MM.1S (cell line): ENCODE measurements around the gene CD48.

ENCODE experiments used
- DNase-seq: peaks from one replicate; pipeline ENCODE4 v3.0.0-alpha.2; 2015
- H2AFZ ChIP-seq: fragments of 300-600 bp; sonication (generic); 2 replicates; pipeline ENCODE4 v1.6.0; 2016; ENCODE audit warnings: antibody characterized with exemption, low read length
- H3F3A ChIP-seq: fragments of 300-600 bp; sonication (generic); 2 replicates; pipeline ENCODE4 v1.6.1; 2016; ENCODE audit warnings: mild to moderate bottlenecking, antibody characterized with exemption, low read length, moderate library complexity, mixed read lengths; ENCODE audit not compliant: insufficient read depth
- H3K27ac ChIP-seq: fragments of 300-600 bp; sonication (generic); 2 replicates; pipeline ENCODE4 v1.5.1; 2016; ENCODE audit warnings: mild to moderate bottlenecking, low read length
- H3K27me3 ChIP-seq: fragments of 300-600 bp; sonication (generic); replicated peaks from 2 replicates; pipeline ENCODE4 v1.6.0; 2016; ENCODE audit warnings: low read length; ENCODE audit not compliant: insufficient read depth
- H3K36me3 ChIP-seq: fragments of 300-600 bp; sonication (generic); replicated peaks from 2 replicates; pipeline ENCODE4 v1.6.1; 2016; ENCODE audit warnings: mild to moderate bottlenecking, low read length, mixed read lengths; ENCODE audit not compliant: insufficient read depth
- H3K4me1 ChIP-seq: fragments of 300-600 bp; sonication (generic); 2 replicates; pipeline ENCODE4 v1.6.1; 2016; ENCODE audit warnings: low read length, mixed read lengths
- H3K4me2 ChIP-seq: fragments of 300-600 bp; sonication (generic); 2 replicates; pipeline ENCODE4 v1.6.0; 2016; ENCODE audit warnings: low read depth, low read length
- H3K4me3 ChIP-seq: fragments of 300-600 bp; sonication (generic); 2 replicates; pipeline ENCODE4 v1.5.1; 2016; ENCODE audit warnings: low read length, mixed read lengths
- H3K79me2 ChIP-seq: fragments of 300-600 bp; sonication (generic); 2 replicates; pipeline ENCODE4 v1.6.1; 2016; ENCODE audit warnings: mixed run types, low read length, mixed read lengths
- H3K9ac ChIP-seq: fragments of 300-600 bp; sonication (generic); 2 replicates; pipeline ENCODE4 v1.6.1; 2016; ENCODE audit warnings: low read length, mixed read lengths
- H3K9me2 ChIP-seq: fragments of 300-600 bp; sonication (generic); replicated peaks from 2 replicates; pipeline ENCODE4 v1.6.1; 2016; ENCODE audit warnings: mild to moderate bottlenecking, low read length, mixed read lengths; ENCODE audit not compliant: insufficient read depth
- H3K9me3 ChIP-seq: fragments of 300-600 bp; sonication (generic); replicated peaks from 2 replicates; pipeline ENCODE4 v1.6.1; 2016; ENCODE audit warnings: mild to moderate bottlenecking, low read length, mixed read lengths; ENCODE audit not compliant: insufficient read depth
- H4K20me1 ChIP-seq: fragments of 300-600 bp; sonication (generic); 2 replicates; pipeline ENCODE4 v1.6.1; 2016; ENCODE audit warnings: mild to moderate bottlenecking, low read length, moderate library complexity, mixed read lengths; ENCODE audit not compliant: insufficient read depth
- CTCF ChIP-seq: fragments of 300-600 bp; sonication (generic); IDR thresholded peaks from 2 replicates; pipeline ENCODE4 v1.5.1; 2016; ENCODE audit warnings: antibody characterized with exemption, low read length, mixed read lengths
- EZH2 ChIP-seq: fragments of 300-600 bp; sonication (generic); optimal IDR thresholded peaks from 2 replicates; pipeline ENCODE3; 2017; ENCODE audit warnings: low read depth, mild to moderate bottlenecking, antibody characterized with exemption, low read length, mixed read lengths
- EZH2phosphoT487 ChIP-seq: fragments of 300-600 bp; sonication (generic); IDR thresholded peaks from 2 replicates; pipeline ENCODE4 v1.6.1; 2018; ENCODE audit warnings: antibody characterized with exemption, low read length

CD48 gene

GRCh38 chr1:160680399-160680798 lies 31.2 kb downstream of the CD48 start:
- peaks cover 73% of the 10 kb centered on the region for H3K4me1 ChIP-seq
- TF ChIP-seq CTCF (no peak), EZH2phosphoT487 (no peak), EZH2 (no peak)
- no peaks in the 10 kb centered on the region for H3K9me3 ChIP-seq
- H3F3A ChIP-seq = peaks cover 92% of the 10 kb centered on the region
- H3K27ac ChIP-seq = peak overlapping the region; percentile 31; the same call in 1 of the 2 replicates
- H3K79me2 ChIP-seq = peaks cover 92% of the 10 kb centered on the region
- H3K36me3 ChIP-seq = peaks cover 30% of the 10 kb centered on the region
- no peak overlapping the region for H2AFZ ChIP-seq
- H4K20me1 ChIP-seq = peaks cover 35% of the 10 kb centered on the region
- no peak for DNase-seq
- H3K4me2 ChIP-seq = no peak overlapping the region
- no peaks in the 10 kb centered on the region for H3K27me3 ChIP-seq
- H3K9me2 ChIP-seq = no peaks in the 10 kb centered on the region
- H3K9ac ChIP-seq = no peak overlapping the region
- H3K4me3 ChIP-seq = no peak overlapping the region

GRCh38 chr1:160679893-160680292 lies 31.7 kb downstream of the CD48 start:
- DNase-seq = no peak
- Histone ChIP-seq H3K4me2 (no peak overlapping the region), H3K79me2 (peaks cover 87% of the 10 kb centered on the region), H3K4me3 (no peak overlapping the region), H3K9ac (no peak overlapping the region), H3K9me2 (no peaks in the 10 kb centered on the region), H3K4me1 (peaks cover 71% of the 10 kb centered on the region), H3K27ac (no peak overlapping the region), H4K20me1 (peaks cover 30% of the 10 kb centered on the region), H3K9me3 (no peaks in the 10 kb centered on the region), H2AFZ (no peak overlapping the region), H3F3A (peaks cover 92% of the 10 kb centered on the region), H3K27me3 (no peaks in the 10 kb centered on the region), H3K36me3 (peaks cover 30% of the 10 kb centered on the region)
- TF ChIP-seq CTCF (no peak), EZH2 (no peak), EZH2phosphoT487 (no peak)

GRCh38 chr1:160676869-160677597 lies 34.6 kb downstream of the CD48 start:
- H3K4me3 ChIP-seq = no peak overlapping the region

More at GRCh38 chr1:160676869-160677597, 34.6 kb downstream of the CD48 start:
- H2AFZ ChIP-seq = no peak overlapping the region
- DNase-seq = no peak
- peaks cover 93% of the 10 kb centered on the region for H3F3A ChIP-seq
- no peaks in the 10 kb centered on the region for H3K9me2 ChIP-seq
- H3K27ac ChIP-seq = no peak overlapping the region
- H3K9me3 ChIP-seq = no peaks in the 10 kb centered on the region
- peaks cover 11% of the 10 kb centered on the region for H4K20me1 ChIP-seq
- H3K9ac ChIP-seq = no peak overlapping the region
- H3K4me2 ChIP-seq = no peak overlapping the region
- H3K4me1 ChIP-seq = peaks cover 66% of the 10 kb centered on the region
- H3K27me3 ChIP-seq = no peaks in the 10 kb centered on the region
- peaks cover 19% of the 10 kb centered on the region for H3K36me3 ChIP-seq
- TF ChIP-seq EZH2phosphoT487 (no peak), EZH2 (no peak), CTCF (no peak)
- H3K79me2 ChIP-seq = peaks cover 67% of the 10 kb centered on the region
